Mucosa of descending colon (tissue), 3 donors: Measurements from ENCODE around the gene WDR49. TPM values are rescaled to one million over a fixed set of nuclear protein-coding genes. Genes with fewer than 3 reads are reported as not detected.
"Not testable (repeated sequence)": the region's sequence is repeated elsewhere in the genome, so short reads cannot be mapped to it uniquely, and the experiment has no call there.

Experiments used
- ATAC-seq: fragments of 200-7000 bp; cut with Tn5 transposase; one replicate; pipeline ENCODE4 v1.9.1; 2020; ENCODE audit warnings: mild to moderate bottlenecking, moderate library complexity
- DNase-seq, 3 donors: peaks; one replicate each; pipeline ENCODE4 v3.0.0-alpha.2; 2020
- H3K36me3 ChIP-seq: fragments of 200-600 bp; one replicate; pipeline ENCODE4 v1.8.0; 2021; ENCODE audit warnings: low read depth, mild to moderate bottlenecking
- H3K4me1 ChIP-seq: fragments of 200-600 bp; one replicate; pipeline ENCODE4 v1.8.0; 2021; ENCODE audit warnings: low read depth, mild to moderate bottlenecking
- H3K4me3 ChIP-seq: fragments of 200-600 bp; one replicate; pipeline ENCODE4 v1.8.0; 2021; ENCODE audit warnings: mild to moderate bottlenecking
- H3K9me3 ChIP-seq: fragments of 200-600 bp; one replicate; pipeline ENCODE4 v1.8.0; 2021; ENCODE audit warnings: mild to moderate bottlenecking
- intact Hi-C, 2 donors: fragments of 100-400 bp; cut with DNase I in 1 of 2; cut with micrococcal nuclease in 1 of 2; formaldehyde crosslinking; loops; one replicate each; pipeline versions ENCODE4 v1.11.0 to v1.11.1; 2022; cut with DNase I, micrococcal nuclease
- total RNA-seq, 3 donors: library from RNA; stranded (reverse); fragmentation: NEBNext Ultra II Directional in 2 of 3; extraction: Animal tissue kit (Norgen Biotek cat#: 25700) in 2 of 3; gene quantifications; one replicate each; pipeline versions ENCODE4 v1.2.1 to v1.2.4, GENCODE V29; 2021 to 2023
- TF ChIP-seq, protein P1 (sequence below): fragments of 200-600 bp; IDR thresholded peaks from one replicate; pipeline ENCODE4 v1.8.0; 2022; ENCODE audit warnings: antibody characterized with exemption, mild to moderate bottlenecking
- donor health status: DM: no; HTN: no; CAD: no; lungs with moderate emphysema.
- donor health status: DM: no; HTN: no; CAD: no.
- donor health status: DM: no; HTN: yes; CAD: no.

Gene WDR49
- total RNA-seq, 3 donors from 2014 or later: 0.46 to 0.95 (median 0.81) TPM

DNA sequence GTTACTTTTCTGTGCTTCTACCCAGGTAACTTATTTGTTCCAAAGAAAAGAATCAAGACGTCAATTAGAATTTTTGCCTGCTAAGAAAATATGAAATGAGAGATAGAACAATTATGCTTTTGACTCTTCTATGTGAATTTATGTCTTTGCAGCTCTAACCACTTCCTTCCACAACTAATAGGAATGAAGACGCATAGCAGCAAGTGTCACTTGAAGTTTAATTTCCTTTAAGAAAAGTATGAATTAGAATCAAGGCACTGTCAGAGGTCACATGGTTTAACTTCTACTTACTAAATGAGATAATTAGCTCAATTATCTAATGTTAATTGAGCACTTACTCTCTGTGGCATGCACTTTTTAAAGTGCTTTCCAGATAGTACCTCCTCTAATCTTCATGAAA, 3.3 kb downstream of the WDR49 start:
- DNase-seq (no peak), ATAC-seq (no peak)
- Histone ChIP-seq H3K4me3 (no peak overlapping the region), H3K4me1 (no peaks in the 10 kb centered on the region), H3K9me3 (no peaks in the 10 kb centered on the region), H3K36me3 (no peaks in the 10 kb centered on the region)
- TF ChIP-seq, protein P1, sequence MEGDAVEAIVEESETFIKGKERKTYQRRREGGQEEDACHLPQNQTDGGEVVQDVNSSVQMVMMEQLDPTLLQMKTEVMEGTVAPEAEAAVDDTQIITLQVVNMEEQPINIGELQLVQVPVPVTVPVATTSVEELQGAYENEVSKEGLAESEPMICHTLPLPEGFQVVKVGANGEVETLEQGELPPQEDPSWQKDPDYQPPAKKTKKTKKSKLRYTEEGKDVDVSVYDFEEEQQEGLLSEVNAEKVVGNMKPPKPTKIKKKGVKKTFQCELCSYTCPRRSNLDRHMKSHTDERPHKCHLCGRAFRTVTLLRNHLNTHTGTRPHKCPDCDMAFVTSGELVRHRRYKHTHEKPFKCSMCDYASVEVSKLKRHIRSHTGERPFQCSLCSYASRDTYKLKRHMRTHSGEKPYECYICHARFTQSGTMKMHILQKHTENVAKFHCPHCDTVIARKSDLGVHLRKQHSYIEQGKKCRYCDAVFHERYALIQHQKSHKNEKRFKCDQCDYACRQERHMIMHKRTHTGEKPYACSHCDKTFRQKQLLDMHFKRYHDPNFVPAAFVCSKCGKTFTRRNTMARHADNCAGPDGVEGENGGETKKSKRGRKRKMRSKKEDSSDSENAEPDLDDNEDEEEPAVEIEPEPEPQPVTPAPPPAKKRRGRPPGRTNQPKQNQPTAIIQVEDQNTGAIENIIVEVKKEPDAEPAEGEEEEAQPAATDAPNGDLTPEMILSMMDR: no peak
- intact Hi-C loops: no loop called here

DNA sequence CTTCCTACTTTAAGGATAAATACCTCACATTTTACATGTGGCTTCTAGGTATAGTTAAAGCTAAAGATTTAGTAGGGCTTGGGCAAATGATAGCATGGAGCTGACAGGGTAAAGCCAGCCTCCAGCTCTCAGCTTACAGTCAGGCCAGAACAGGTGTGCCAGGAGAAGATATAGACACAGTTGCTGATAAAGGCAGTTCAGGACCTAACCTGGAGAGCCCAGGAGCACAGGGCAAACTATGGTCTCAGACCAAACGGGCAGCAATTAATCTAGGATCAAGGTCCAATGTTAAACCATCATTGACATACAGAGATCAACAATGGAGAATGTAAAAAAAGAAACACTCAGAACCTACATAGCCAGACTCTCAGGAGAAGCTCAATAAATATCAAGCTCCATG, 4.0 kb downstream of the WDR49 start:
- TF ChIP-seq, protein P1: no peak
- Histone ChIP-seq H3K4me3 (no peak overlapping the region), H3K9me3 (peaks cover 4% of the 10 kb centered on the region), H3K4me1 (no peaks in the 10 kb centered on the region), H3K36me3 (no peaks in the 10 kb centered on the region)
- intact Hi-C loops: no loop called here
- DNase-seq (no peak), ATAC-seq (peak; percentile 27)

GRCh38 chr3:167644611-167645010, 9.1 kb downstream of the WDR49 start:
- intact Hi-C loops: no loop called here
- DNase-seq (no peak), ATAC-seq (no peak)
- Histone ChIP-seq H3K4me3 (no peak overlapping the region), H3K9me3 (peaks cover 6% of the 10 kb centered on the region), H3K4me1 (no peaks in the 10 kb centered on the region), H3K36me3 (no peaks in the 10 kb centered on the region)
- TF ChIP-seq, protein P1: no peak

GRCh38 chr3:167631471-167631870, 22.3 kb downstream of the WDR49 start:
- intact Hi-C loops: no loop called here
- no peaks in the 10 kb centered on the region for H3K9me3 ChIP-seq
- H3K36me3 ChIP-seq: no peaks in the 10 kb centered on the region
- H3K4me3 ChIP-seq: no peak overlapping the region
- DNase-seq (no peak), ATAC-seq (no peak)
- TF ChIP-seq, protein P1: no peak
- no peaks in the 10 kb centered on the region for H3K4me1 ChIP-seq

GRCh38 chr3:167626490-167626889, 27.3 kb downstream of the WDR49 start:
- ATAC-seq (no peak), DNase-seq (no peak)
- intact Hi-C loops: no loop called here
- H3K9me3 ChIP-seq: no peaks in the 10 kb centered on the region
- H3K4me1 ChIP-seq: no peaks in the 10 kb centered on the region
- no peaks in the 10 kb centered on the region for H3K36me3 ChIP-seq
- TF ChIP-seq, protein P1: no peak
- H3K4me3 ChIP-seq: no peak overlapping the region

GRCh38 chr3:167615030-167615429, 38.7 kb downstream of the WDR49 start:
- ATAC-seq (no peak), DNase-seq (no peak)
- Histone ChIP-seq H3K9me3 (no peaks in the 10 kb centered on the region), H3K4me1 (no peaks in the 10 kb centered on the region), H3K36me3 (no peaks in the 10 kb centered on the region), H3K4me3 (no peak overlapping the region)
- TF ChIP-seq, protein P1: no peak
- intact Hi-C loops: no loop called here

GRCh38 chr3:167614196-167614595, 39.5 kb downstream of the WDR49 start:
- H3K4me3 ChIP-seq, H3K36me3 ChIP-seq, H3K9me3 ChIP-seq, H3K4me1 ChIP-seq, DNase-seq, ATAC-seq, intact Hi-C loops: not testable (repeated sequence)
